ENCODE data around the gene PMAIP1. TPM values are rescaled to one million over a fixed set of nuclear protein-coding genes. Genes with fewer than 3 reads are reported as not detected.
A peak's percentile ranks its signal among the peaks of the same experiment; 100 is the strongest.

PMAIP1 gene
- total RNA-seq, 1 donor, result 18.2 TPM

DNA sequence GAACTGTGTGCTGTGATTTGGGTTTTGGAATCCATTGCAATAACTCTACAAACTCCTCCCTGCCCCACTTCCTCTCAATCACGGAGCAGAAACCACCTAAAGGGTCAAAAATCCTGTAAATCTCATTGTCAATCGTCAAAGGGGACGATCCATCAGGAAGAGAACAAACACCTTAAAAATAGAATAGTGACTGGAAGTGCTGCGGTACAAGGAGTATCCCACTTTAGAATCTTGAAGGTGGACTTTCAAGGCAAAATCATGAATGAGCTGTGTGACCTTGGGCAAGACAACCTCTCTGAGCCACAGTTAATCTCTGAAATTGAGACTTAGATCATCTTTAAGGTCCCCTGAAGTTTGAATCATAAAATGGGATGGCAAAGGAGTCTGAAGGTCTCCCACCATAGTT is 5.9 kb downstream of the PMAIP1 start:
- DNase-seq (ENCODE audit: low read depth), result no peak
- H3K4me3 ChIP-seq (ENCODE audit: low read depth, low read length), result no peak overlapping the region
- TF ChIP-seq, protein P1, sequence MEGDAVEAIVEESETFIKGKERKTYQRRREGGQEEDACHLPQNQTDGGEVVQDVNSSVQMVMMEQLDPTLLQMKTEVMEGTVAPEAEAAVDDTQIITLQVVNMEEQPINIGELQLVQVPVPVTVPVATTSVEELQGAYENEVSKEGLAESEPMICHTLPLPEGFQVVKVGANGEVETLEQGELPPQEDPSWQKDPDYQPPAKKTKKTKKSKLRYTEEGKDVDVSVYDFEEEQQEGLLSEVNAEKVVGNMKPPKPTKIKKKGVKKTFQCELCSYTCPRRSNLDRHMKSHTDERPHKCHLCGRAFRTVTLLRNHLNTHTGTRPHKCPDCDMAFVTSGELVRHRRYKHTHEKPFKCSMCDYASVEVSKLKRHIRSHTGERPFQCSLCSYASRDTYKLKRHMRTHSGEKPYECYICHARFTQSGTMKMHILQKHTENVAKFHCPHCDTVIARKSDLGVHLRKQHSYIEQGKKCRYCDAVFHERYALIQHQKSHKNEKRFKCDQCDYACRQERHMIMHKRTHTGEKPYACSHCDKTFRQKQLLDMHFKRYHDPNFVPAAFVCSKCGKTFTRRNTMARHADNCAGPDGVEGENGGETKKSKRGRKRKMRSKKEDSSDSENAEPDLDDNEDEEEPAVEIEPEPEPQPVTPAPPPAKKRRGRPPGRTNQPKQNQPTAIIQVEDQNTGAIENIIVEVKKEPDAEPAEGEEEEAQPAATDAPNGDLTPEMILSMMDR (IDR thresholded peaks at IDR 0.05; ENCODE audit: insufficient read depth, low read length), result no peak

DNA sequence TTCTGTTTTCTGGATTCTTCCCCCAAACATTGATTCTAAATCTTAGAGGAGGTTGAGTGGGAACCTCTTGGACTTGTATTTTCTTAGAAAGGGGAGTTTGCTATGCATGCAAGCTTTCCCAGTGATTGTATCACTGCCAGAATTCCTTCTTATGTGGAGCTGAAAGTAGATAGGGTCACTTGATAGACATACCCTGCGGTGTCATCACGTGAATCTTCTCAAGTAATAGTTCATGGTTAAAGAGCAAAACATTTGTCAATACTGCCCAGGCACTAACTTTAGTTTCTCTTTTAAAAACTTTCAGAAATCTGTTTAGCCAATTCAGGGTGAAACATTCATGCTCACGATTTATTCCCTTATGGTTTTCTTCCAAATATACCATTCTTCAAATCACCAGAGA is 6.4 kb downstream of the PMAIP1 start:
- TF ChIP-seq, protein P1 (IDR thresholded peaks at IDR 0.05; ENCODE audit: insufficient read depth, low read length), result no peak
- no peak for DNase-seq (ENCODE audit: low read depth)
- no peak overlapping the region for H3K4me3 ChIP-seq (ENCODE audit: low read depth, low read length)

DNA sequence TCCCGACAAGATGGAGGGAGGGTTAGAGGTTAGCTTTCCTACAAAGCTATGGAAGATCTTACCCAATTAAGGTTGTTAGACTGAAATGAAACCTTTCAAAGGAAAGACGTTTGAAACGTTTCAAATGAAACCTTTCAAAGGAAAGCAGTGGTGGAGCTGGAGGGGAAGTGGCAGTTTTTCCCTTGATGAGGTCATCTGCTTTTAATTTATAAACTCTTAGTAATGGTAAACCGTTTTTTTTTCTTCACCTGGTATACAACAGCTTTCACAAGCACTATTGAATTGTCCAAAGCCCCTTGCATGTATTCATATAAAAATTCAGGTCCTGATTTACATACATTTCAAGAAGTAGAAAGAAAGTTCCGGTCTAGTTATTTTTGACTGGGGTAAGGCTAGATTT is 7.4 kb downstream of the PMAIP1 start:
- DNase-seq (ENCODE audit: low read depth), result no peak
- H3K4me3 ChIP-seq (ENCODE audit: low read depth, low read length), result no peak overlapping the region
- TF ChIP-seq, protein P1 (IDR thresholded peaks at IDR 0.05; ENCODE audit: insufficient read depth, low read length), result no peak

DNA sequence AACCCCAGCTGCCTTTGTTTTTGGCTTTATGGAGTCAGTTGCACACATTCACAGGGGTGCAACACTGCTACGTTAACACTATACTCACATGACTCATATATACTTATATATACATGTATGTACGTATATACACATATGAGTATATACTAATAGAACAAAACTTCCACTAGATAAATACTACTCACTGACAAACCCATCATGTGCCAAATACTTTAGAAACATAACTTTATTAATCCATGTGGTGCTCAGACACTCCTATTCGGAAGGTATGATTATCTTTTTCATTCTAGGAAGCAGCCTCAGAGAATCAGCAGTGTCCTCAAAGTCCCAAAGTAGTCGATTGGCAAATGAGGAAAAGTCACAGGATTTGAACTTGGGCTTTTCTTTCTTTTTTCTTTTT is 7.9 kb downstream of the PMAIP1 start:
- TF ChIP-seq, protein P1 (IDR thresholded peaks at IDR 0.05; ENCODE audit: insufficient read depth, low read length), result no peak
- no peak for DNase-seq (ENCODE audit: low read depth)

DNA sequence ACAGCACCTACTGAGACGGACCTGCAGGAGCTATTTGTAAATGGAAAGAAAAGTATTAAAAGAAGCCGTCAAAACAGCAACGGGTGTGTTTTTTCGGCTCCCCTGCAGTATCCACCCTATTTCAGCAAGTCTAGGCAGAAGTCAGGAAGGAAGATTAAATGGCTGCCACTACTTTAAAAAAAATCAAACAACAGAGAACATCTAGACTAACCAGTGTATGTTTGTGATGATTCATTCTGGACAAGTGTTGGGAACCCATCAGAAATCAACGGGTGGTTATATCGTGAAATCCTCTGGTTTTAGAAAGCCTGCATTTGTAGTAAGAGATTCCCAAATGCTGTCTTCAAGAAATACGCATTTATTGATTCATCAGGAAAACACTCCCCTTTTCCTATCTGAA is 9.0 kb downstream of the PMAIP1 start:
- TF ChIP-seq, protein P1 (IDR thresholded peaks at IDR 0.05; ENCODE audit: insufficient read depth, low read length), result no peak
- no peak for DNase-seq (ENCODE audit: low read depth)
- no peak overlapping the region for H3K4me3 ChIP-seq (ENCODE audit: low read depth, low read length)

More for the DNA sequence above, 7.9 kb downstream of the PMAIP1 start:
- no peak overlapping the region for H3K4me3 ChIP-seq (ENCODE audit: low read depth, low read length)

DNA sequence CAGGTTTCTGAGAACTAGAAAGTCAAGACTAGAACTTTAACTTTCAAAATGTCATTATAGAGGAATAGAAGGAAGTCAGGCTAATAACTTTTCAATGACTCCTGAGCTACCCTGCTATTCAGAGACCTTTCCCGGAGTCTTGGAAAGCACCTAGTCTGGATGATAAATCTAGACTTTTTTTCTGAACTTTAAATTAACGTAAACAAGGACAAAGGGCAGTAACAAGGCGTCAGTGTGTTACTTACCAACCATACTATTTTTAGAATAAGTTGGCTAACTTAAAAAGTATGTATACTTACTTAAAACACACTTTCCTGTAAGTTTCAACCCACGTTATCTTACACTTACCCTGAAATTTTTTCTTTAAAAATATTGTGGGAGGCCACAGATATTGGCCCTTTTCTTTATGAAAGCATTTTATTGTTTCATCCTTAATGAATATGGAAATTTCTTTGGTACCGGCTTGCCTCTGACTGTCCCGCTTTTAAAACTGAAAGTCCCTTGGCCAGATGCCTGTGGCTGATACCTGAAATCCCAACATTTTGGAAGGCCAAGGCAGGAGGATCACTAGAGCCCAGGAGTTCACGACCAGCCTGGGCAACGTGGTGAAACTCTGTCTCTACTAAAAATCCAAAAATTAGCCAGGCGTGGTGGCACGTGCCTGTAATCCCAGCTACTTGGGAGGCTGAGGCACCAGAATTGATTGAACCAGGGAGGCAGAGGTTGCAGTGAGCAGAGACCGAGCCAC is 9.7 kb downstream of the PMAIP1 start:
- H3K4me3 ChIP-seq (ENCODE audit: low read depth, low read length), result no peak overlapping the region
- TF ChIP-seq, protein P1 (IDR thresholded peaks at IDR 0.05; ENCODE audit: insufficient read depth, low read length), result no peak
- DNase-seq (ENCODE audit: low read depth), result peak; percentile 42

DNA sequence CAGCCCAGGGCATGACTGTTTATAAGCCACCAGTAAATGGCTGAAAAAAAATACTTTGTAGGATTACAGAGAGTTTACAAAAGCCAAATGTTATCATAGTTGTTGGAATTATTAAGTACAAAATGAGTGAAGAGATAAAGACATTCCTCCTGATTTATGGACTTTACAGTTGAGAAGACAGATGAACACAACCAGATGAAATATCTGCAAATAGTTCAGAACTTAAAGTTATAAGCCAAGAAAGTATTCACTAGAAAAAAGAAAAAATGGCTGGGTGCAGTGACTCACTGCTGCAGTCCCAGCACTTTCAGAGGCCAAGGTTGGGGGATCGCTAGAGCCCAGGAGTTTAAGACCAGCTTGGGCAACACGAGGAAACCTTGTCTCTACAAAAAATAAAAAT is 11.2 kb downstream of the PMAIP1 start:
- TF ChIP-seq, protein P1 (IDR thresholded peaks at IDR 0.05; ENCODE audit: insufficient read depth, low read length), result no peak

More for the DNA sequence above, 11.2 kb downstream of the PMAIP1 start:
- H3K4me3 ChIP-seq (ENCODE audit: low read depth, low read length), result no peak overlapping the region
- peak; percentile 84 for DNase-seq (ENCODE audit: low read depth)
